Stimulated activated naive CD8-positive, alpha-beta T cell treated with anti-CD3 and anti-CD28 coated beads, Interleukin-15, amount 100 ng/mL, for 72 hours (primary cell): ENCODE measurements around the gene UNC5A.
"Not testable (repeated sequence)": the region's sequence is repeated elsewhere in the genome, so short reads cannot be mapped to it uniquely, and the experiment has no call there.

Experiments
- ATAC-seq: fragments of 150-1000 bp; cut with Tn5 transposase; 2 replicates; pipeline ENCODE4 v1.10.0; 2021; ENCODE audit warnings: mild to moderate bottlenecking, moderate library complexity
- DNase-seq, 2 donors: peaks; one replicate each; pipeline ENCODE4 v3.0.0; 2021 to 2022
- H3K27ac Mint-ChIP-seq, 2 donors: one replicate each; pipeline ENCODE4 v1.8.0; 2022; ENCODE audit warnings: mild to moderate bottlenecking in 2 of 2, mixed read lengths in 2 of 2, moderate library complexity in 2 of 2
- H3K27me3 Mint-ChIP-seq: one replicate; pipeline ENCODE4 v1.8.0; 2022; ENCODE audit warnings: mixed read lengths
- H3K4me1 Mint-ChIP-seq: one replicate; pipeline ENCODE4 v1.8.0; 2022; ENCODE audit warnings: mild to moderate bottlenecking, mixed read lengths
- H3K4me3 Mint-ChIP-seq, 2 donors: one replicate each; pipeline ENCODE4 v1.8.0; 2022; ENCODE audit warnings: mild to moderate bottlenecking in 2 of 2, mixed read lengths in 2 of 2, moderate library complexity in 1 of 2
- H3K9me3 Mint-ChIP-seq, 2 donors: one replicate each; pipeline ENCODE4 v1.8.0; 2022; ENCODE audit warnings: mixed read lengths in 2 of 2

The UNC5A gene

DNA sequence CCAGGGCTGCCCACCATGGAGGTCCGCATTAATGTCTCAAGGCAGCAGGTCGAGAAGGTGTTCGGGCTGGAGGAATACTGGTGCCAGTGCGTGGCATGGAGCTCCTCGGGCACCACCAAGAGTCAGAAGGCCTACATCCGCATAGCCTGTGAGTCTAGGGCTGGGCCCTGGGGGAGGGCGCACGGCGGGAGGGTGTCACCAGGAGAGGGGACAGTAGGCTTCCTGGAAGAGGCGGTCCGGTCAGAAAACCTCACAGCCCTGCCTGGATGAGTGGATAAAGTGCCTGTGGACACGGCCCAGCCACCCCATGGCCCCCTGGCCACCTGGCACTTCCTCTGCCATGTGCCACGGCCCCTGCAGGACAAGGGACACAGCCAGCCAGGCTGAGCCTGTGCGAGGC is 57.8 kb downstream of the UNC5A start:
- H3K27ac Mint-ChIP-seq, result no peak overlapping the region
- H3K9me3 Mint-ChIP-seq, result peaks cover 0 to 13% of the 10 kb centered on the region in 2 donors

DNA sequence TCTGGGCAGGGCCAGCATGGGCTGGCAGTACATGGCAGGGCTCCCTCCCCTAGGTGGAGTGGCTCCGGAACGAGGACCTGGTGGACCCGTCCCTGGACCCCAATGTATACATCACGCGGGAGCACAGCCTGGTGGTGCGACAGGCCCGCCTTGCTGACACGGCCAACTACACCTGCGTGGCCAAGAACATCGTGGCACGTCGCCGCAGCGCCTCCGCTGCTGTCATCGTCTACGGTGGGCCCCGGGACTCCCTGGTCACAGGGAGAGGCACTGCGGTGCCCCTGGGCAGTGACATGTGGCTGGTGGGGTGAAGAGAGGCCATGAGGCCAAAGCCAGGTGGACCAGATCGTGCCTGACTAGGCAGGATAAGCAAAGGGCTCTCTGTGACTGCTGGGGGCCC is 58.4 kb downstream of the UNC5A start:
- no peak for ATAC-seq
- H3K27ac Mint-ChIP-seq, result no peak overlapping the region

More for the DNA sequence above, 57.8 kb downstream of the UNC5A start:
- H3K4me1 Mint-ChIP-seq, result peaks cover 15% of the 10 kb centered on the region
- DNase-seq, result no peak
- no peak for ATAC-seq
- H3K4me3 Mint-ChIP-seq, result no peak overlapping the region
- H3K27me3 Mint-ChIP-seq, result peaks cover 47% of the 10 kb centered on the region

DNA sequence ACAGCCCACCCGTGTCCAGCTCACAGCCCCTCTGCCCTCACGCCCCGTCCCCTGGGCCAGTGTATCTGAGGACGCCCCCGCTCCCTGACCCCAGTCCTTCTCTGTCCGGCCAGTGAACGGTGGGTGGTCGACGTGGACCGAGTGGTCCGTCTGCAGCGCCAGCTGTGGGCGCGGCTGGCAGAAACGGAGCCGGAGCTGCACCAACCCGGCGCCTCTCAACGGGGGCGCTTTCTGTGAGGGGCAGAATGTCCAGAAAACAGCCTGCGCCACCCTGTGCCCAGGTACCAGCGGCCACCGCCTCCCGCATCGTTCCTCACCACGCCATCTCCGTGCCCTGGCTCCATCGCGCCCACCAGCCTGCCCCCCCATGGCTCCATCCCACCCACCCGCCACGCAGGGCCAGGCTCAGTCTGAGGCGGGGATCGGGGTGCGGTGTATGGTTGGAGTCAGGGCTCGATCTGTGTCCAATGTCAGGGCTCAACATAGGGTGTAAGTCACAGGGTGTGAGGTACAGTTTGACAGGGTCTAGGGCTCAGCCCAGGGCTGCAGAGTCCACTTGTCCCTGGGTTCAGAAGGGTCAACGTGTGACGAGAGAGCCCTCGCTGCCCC is 59.2 kb downstream of the UNC5A start:
- DNase-seq, result no peak
- ATAC-seq, result peak; percentile 40
- Mint-ChIP-seq H3K4me3 (no peak overlapping the region), H3K27ac (no peak overlapping the region), H3K4me1 (peaks cover 22% of the 10 kb centered on the region), H3K27me3 (peaks cover 42% of the 10 kb centered on the region), H3K9me3 (peaks cover 0 to 23% of the 10 kb centered on the region in 2 donors)

More for the DNA sequence above, 58.4 kb downstream of the UNC5A start:
- DNase-seq, result no peak
- peaks cover 19% of the 10 kb centered on the region for H3K4me1 Mint-ChIP-seq
- peaks cover 42% of the 10 kb centered on the region for H3K27me3 Mint-ChIP-seq
- peaks cover 0 to 19% of the 10 kb centered on the region in 2 donors for H3K9me3 Mint-ChIP-seq
- no peak overlapping the region for H3K4me3 Mint-ChIP-seq

DNA sequence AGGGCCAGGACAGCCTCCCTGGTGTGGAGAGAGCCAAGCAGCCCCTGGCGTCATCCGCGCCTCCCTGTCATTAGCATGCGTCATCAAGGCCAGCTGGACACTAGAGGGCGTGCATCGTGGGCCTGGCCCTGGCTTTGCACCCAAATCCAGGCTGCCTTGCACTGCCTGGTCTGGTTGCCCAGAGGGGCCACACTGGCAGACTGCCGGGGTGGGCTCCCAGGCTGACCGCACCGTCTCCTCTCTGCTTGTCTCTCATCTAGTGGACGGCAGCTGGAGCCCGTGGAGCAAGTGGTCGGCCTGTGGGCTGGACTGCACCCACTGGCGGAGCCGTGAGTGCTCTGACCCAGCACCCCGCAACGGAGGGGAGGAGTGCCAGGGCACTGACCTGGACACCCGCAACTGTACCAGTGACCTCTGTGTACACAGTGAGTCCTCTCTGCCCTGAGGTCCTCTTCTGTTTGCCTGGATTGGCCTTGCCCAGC is 59.8 kb downstream of the UNC5A start:
- Mint-ChIP-seq H3K27ac (no peak overlapping the region), H3K27me3 (peaks cover 42% of the 10 kb centered on the region), H3K4me3 (no peak overlapping the region), H3K4me1 (peaks cover 22% of the 10 kb centered on the region), H3K9me3 (peaks cover 0 to 23% of the 10 kb centered on the region in 2 donors)
- no peak for DNase-seq
- no peak for ATAC-seq

DNA sequence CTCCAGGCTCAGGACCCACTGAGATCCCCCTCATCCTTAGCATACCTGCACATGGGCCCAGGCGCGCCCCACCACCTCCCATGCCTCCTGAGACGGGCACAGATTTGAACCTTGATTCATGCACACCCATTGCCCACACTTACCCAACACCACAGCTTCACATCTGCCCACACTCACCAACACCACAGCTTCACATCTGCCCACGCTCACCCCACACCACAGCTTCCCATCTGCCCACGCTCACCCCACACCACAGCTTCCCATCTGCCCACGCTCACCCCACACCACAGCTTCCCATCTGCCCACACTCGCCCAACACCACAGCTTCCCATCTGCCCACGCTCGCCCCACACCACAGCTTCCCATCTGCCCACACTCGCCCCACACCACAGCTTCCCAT is 60.3 kb downstream of the UNC5A start:
- not testable (repeated sequence) for DNase-seq, ATAC-seq, H3K27ac Mint-ChIP-seq, H3K4me3 Mint-ChIP-seq
- Mint-ChIP-seq H3K9me3 (peaks cover 0 to 23% of the 10 kb centered on the region in 2 donors), H3K4me1 (peaks cover 26% of the 10 kb centered on the region), H3K27me3 (peaks cover 42% of the 10 kb centered on the region)

DNA sequence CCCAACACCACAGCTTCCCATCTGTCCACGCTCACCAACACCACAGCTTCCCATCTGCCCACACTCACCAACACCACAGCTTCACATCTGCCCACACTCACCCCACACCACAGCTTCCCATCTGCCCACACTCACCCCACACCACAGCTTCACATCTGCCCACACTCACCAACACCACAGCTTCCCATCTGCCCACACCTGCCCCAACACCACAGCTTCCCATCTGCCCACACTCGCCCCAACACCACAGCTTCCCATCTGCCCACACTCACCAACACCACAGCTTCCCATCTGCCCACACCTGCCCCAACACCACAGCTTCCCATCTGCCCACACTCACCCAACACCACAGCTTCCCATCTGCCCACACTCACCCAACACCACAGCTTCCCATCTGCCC is 62.2 kb downstream of the UNC5A start:
- Mint-ChIP-seq H3K9me3 (peaks cover 0 to 23% of the 10 kb centered on the region in 2 donors), H3K27me3 (peaks cover 42% of the 10 kb centered on the region), H3K4me1 (peaks cover 37% of the 10 kb centered on the region)
- DNase-seq, H3K27ac Mint-ChIP-seq, H3K4me3 Mint-ChIP-seq, ATAC-seq: not testable (repeated sequence)

DNA sequence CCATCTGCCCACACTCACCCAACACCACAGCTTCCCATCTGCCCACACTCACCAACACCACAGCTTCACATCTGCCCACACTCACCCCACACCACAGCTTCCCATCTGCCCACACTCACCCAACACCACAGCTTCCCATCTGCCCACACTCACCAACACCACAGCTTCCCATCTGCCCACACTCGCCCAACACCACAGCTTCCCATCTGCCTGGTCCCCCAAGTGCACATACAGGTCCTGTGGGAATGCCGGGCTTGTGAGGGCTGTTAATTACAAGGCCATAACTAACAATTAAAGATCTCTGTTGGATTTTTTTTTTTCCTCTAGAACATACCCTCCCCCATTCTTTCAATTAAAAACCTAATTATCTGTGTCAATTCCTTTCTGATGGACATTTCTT is 62.7 kb downstream of the UNC5A start:
- H3K27ac Mint-ChIP-seq, result not testable (repeated sequence)

DNA sequence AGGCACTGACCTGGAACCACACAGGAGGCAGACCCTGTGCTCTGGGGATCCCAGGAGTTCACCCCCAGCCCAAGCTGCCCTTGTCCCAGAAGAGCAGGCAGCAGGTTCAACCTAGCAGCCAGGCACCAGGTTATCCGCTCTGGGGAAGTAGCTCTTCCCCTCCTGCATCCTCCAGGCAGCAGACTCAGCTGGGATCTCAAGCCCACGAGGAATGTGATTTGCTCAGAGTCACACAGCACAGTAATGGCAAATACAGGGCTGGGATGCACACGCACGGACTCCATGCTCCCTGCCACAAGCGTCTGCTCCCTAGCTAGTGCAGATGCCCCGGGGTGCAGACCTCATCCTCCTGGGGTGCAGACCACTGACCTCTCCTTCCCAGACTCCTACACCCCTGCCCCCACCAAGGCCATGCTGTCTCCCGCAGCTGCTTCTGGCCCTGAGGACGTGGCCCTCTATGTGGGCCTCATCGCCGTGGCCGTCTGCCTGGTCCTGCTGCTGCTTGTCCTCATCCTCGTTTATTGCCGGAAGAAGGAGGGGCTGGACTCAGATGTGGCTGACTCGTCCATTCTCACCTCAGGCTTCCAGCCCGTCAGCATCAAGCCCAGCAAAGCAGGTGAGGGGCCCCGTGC is 63.3 kb downstream of the UNC5A start:
- Mint-ChIP-seq H3K27me3 (peaks cover 51% of the 10 kb centered on the region), H3K9me3 (peaks cover 0 to 23% of the 10 kb centered on the region in 2 donors), H3K27ac (peak overlapping the region in 1 of 2 donors; percentile 78), H3K4me3 (no peak overlapping the region), H3K4me1 (peaks cover 37% of the 10 kb centered on the region)
- no peak for DNase-seq
- ATAC-seq, result no peak

More for the DNA sequence above, 62.7 kb downstream of the UNC5A start:
- not testable (repeated sequence) for H3K4me3 Mint-ChIP-seq, ATAC-seq, DNase-seq
- peaks cover 44% of the 10 kb centered on the region for H3K27me3 Mint-ChIP-seq
- peaks cover 0 to 23% of the 10 kb centered on the region in 2 donors for H3K9me3 Mint-ChIP-seq
- H3K4me1 Mint-ChIP-seq, result peaks cover 37% of the 10 kb centered on the region

DNA sequence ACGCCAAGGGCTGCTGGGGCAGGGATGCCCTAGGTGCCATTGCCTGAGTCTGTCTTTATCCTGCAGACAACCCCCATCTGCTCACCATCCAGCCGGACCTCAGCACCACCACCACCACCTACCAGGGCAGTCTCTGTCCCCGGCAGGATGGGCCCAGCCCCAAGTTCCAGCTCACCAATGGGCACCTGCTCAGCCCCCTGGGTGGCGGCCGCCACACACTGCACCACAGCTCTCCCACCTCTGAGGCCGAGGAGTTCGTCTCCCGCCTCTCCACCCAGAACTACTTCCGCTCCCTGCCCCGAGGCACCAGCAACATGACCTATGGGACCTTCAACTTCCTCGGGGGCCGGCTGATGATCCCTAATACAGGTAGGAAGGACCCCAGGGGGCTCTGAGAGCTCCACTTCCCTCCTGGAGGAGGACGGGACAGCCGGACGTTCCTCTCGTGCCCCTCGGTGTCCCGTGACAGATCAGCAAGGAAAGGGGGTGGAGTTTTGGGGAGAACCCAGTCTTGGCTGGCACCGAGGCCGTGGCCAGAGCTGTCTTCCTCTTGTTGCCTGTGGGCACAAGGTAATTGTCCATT is 63.9 kb downstream of the UNC5A start:
- peaks cover 32% of the 10 kb centered on the region for H3K4me1 Mint-ChIP-seq
- H3K9me3 Mint-ChIP-seq, result peaks cover 0 to 23% of the 10 kb centered on the region in 2 donors
- DNase-seq, result no peak
- ATAC-seq, result no peak
- H3K27ac Mint-ChIP-seq, result peak overlapping the region in 1 of 2 donors; percentile 78
- no peak overlapping the region for H3K4me3 Mint-ChIP-seq
- peaks cover 55% of the 10 kb centered on the region for H3K27me3 Mint-ChIP-seq

DNA sequence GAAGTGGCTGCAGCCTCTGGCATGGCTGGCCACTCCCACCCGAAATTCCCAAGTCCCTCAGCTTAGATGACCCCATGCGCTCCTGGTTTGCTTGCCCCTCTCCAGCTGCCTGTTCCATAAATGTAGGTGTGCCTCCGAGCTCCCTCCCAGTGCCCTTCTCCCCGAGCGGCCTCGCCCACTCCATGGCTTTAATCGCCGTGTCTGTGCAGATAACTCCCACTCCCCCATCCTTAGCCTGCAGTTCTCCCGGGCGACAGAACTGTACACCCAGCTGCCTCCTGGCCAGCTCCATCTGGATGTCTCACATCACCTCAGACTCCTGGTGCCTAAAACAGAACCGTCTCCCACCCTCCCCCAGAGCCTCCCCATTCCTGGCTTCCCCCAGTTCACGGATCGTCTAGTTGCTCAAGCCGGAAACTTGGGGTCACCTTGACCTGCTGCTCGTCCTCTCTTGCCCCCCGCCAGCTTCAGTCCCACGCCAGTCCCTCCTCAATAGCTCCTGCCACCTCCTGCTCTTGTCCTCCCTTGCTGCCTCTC is 64.7 kb downstream of the UNC5A start:
- H3K27me3 Mint-ChIP-seq, result peaks cover 60% of the 10 kb centered on the region
- ATAC-seq (no peak), DNase-seq (no peak)
- H3K4me3 Mint-ChIP-seq, result no peak overlapping the region
- peaks cover 31% of the 10 kb centered on the region for H3K4me1 Mint-ChIP-seq
- H3K27ac Mint-ChIP-seq, result peak overlapping the region in 1 of 2 donors; percentile 84
- H3K9me3 Mint-ChIP-seq, result peaks cover 0 to 21% of the 10 kb centered on the region in 2 donors

DNA sequence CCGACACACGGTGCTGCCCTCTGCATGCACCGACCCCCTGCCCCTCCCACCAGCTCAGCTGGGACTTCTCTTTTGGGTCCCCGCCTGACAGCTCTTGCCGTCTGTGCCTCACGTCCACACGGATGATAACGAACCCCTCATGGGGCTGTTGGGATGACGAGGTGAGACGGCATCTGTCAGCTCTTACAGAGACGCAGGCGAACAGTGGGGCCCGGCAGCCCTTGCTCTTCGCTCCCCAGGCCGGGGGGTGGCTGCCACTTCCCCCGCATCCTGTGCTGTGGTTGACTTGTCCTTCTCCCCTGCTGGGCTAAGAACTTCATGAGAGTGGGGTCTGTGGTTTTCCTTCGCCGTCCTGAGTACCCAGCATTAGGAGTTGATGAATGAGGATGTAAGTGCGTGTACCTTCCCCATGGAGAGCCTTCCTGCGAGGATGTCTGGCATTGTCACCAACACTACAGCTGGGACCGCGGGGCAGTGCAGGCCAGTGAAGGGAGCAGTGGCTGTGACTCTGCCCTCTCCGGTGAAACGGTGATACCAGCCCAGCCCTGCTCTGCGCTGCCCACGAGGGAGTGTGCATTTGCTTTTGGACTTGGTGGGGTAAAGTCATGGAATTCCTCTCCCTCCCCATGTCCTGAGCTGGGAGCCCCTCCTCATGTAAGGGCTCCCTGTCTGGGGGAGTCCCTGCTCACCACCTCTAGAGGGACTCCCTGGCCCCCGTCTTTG is 65.6 kb downstream of the UNC5A start:
- Mint-ChIP-seq H3K4me1 (peaks cover 26% of the 10 kb centered on the region), H3K27me3 (peaks cover 62% of the 10 kb centered on the region), H3K9me3 (peaks cover 0 to 15% of the 10 kb centered on the region in 2 donors), H3K4me3 (no peak overlapping the region), H3K27ac (peak overlapping the region in 1 of 2 donors; percentile 29)
- peak; percentile 42 for ATAC-seq
- peak in 1 of 2 donors; percentile 17 for DNase-seq

DNA sequence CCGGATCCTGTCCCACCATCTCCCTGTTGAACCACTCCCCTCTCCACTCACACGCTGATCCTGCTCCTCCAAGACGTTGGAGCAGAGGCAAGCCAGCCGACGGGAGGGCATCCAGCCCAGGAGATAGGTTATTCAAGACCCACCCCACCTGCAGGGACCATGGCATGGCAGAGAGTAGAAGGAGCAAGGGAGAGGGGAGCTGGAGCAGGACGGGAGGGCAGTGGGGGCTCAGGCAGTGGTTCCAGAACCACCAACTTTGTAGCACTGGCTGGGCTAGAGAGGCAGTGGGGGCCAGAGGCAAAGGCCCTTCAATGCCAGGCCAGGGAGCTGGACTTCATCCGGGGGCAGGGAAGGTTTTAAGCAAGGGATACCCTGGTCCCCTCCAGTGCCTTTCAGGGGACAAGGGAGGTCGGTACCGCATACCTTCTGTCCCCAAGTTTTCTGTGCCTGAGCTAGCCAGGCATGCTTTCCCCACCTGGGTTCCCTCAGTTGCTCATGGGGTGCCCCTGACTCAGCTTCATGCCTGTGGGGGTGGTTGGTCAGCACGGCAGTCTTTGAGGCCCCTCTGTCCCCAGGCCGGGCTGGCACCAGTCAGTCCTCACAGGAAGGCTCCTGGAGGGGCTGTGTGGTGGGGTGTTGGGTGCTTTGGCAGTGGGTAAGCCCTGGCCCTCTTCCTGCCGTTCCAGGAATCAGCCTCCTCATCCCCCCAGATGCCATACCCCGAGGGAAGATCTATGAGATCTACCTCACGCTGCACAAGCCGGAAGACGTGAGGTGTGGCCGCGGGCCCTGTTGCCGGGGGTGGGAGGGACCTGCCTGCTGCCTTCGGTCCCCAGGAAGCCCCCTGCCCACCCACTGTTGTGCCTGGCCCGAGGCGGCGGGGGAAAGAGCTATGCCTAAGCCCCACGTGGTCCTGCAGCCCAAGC is 66.4 kb downstream of the UNC5A start:
- Mint-ChIP-seq H3K27me3 (peaks cover 62% of the 10 kb centered on the region), H3K4me3 (no peak overlapping the region), H3K27ac (no peak overlapping the region)

DNA sequence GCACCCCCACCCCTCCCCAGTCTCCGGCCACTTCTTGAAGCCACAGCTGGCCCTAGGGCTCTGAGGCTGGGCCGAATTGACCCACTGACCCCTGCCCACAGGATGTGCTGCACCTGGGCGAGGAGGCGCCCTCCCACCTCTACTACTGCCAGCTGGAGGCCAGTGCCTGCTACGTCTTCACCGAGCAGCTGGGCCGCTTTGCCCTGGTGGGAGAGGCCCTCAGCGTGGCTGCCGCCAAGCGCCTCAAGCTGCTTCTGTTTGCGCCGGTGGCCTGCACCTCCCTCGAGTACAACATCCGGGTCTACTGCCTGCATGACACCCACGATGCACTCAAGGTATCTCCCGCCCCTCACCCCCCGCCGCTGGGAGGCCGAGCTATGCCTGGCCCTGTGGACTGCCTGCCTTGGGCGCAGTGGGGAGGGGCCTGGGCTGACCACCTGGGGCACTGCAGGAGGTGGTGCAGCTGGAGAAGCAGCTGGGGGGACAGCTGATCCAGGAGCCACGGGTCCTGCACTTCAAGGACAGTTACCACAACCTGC is 67.5 kb downstream of the UNC5A start:
- Mint-ChIP-seq H3K4me1 (peaks cover 26% of the 10 kb centered on the region), H3K27ac (no peak overlapping the region), H3K4me3 (no peak overlapping the region), H3K27me3 (peaks cover 70% of the 10 kb centered on the region), H3K9me3 (peaks cover 0 to 13% of the 10 kb centered on the region in 2 donors)
- DNase-seq, result no peak
- ATAC-seq, result no peak

More for the DNA sequence above, 66.4 kb downstream of the UNC5A start:
- ATAC-seq (no peak), DNase-seq (no peak)
- peaks cover 0 to 15% of the 10 kb centered on the region in 2 donors for H3K9me3 Mint-ChIP-seq
- peaks cover 26% of the 10 kb centered on the region for H3K4me1 Mint-ChIP-seq

DNA sequence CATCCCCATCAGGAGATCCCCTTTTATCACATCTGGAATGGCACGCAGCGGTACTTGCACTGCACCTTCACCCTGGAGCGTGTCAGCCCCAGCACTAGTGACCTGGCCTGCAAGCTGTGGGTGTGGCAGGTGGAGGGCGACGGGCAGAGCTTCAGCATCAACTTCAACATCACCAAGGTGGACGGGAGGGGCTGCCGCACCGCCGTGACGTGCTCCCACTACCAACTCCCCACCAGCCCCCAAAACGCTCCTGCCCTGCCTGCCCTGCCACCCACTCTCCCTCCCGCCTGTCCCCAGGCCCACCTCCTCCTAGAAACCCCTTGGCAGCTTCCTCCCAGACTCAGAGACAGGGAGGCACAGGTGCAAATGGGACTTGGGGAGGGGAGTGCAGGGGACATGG is 68.1 kb downstream of the UNC5A start:
- ATAC-seq (no peak), DNase-seq (no peak)
- Mint-ChIP-seq H3K4me3 (no peak overlapping the region), H3K4me1 (peaks cover 22% of the 10 kb centered on the region), H3K27me3 (peaks cover 70% of the 10 kb centered on the region), H3K27ac (no peak overlapping the region), H3K9me3 (peaks cover 0 to 7% of the 10 kb centered on the region in 2 donors)
